Right hindlimb (tissue), 1 donor: ENCODE results near the gene C16orf74.

Experiments used
- DNase-seq: peaks from one replicate; pipeline ENCODE4 v3.0.0-alpha.2; 2018

The C16orf74 gene

GRCh38 chr16:85750827-85751697 lies at the start of gene C16orf74:
Gene C16orf74 (minus strand): TSS chr16:85751096. CDS start chr16:85735217, 15,879 bp downstream.
- no peak for DNase-seq

DNA sequence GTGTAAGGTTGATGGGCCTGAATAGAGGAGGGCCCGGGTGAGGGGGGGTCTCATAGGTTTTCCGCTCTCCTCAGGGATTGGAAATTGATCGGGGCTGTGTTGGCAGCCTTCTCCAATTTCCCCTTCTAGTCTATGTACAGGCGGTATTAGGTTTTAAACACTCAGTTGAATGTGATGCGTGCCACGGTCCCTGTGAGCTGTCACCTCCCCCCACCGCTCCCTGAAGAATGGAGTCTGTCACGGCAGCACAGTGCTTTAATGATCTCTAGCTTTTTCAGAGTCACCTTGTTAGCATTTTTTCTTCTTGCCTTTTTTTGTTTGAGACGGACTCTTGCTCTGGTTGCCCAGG lies 49.4 kb upstream of the C16orf74 start:
- DNase-seq: no peak

DNA sequence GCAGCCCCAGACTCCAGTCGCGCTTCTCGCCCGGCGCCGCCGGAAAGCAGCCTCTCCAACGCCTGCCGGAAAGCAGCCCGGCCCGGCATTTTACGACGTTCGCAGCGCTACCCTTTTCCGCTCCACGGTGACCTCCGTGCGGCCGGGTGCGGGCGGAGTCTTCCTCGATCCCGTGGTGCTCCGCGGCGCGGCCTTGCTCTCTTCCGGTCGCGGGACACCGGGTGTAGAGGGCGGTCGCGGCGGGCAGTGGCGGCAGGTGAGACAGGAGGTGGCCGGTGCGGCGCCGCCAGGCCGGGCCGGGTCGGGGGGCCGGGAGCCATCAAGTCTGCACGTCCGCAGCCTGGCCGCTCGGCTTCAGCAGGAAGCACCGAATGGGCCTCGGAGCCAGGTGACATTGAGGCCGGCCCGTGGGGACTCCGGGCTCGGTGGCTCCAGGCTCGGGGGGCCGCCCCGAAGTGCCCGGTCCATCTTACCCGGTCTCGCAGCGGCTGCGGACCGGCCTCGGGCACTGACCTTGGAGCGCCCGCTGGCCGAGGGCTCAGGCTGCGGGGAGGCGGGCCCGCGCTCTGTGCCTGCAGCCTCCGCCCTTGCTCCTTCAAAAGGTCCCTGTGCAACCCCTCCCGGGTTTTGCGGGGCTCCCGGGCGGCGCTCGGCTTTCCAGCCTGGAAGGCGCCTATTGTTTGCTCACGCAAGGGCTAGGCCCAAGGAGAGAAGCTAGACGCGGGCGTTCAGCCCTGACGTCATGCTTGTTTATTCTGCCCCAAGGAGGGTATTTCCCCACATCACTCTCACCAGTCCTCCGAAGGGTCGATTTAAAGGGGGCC lies 48.8 kb upstream of the C16orf74 start, which contains the start of the genes COX4I1 and EMC8:
TSS of gene COX4I1 (plus strand) at position 199 of the 824 bp plus-strand sequence. CDS start 1,511 bp downstream, outside the sequence.
TSS of gene EMC8 (minus strand) at position 48 of the 824 bp plus-strand sequence. CDS start 249 bp downstream, outside the sequence.
- DNase-seq: peak; percentile 96

DNA sequence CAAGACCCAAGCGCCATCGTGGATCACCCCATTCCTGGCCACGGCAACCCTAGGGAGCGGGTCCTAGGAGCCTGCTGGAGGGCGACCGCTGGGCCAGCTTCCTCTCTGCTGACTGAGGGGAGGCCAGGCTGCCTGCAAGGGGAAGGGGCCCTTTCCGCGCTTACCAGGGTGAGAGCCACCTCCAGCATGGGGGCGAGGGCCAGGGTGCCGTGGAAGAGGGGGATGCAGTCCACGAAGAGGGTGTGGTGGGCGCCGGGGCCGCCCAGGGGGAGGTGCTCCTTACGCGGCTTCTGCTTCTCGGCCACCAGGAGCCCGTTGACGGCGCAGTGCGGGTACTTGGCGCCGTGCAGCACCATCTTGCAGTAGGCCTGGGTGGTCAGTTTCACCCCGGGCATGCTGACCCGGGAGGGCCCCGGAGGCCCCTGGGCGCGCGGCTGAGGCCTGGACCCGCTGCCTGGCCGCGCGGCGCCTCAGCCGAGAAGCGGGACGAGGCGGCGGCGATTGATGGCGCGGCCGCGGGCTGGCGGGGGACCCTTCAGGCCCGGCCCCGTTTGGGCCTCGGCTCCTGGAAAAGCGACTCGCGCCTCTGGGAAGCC lies 48.1 kb upstream of the C16orf74 start:
- DNase-seq: peak; percentile 50

GRCh38 chr16:85798283-85798776 lies 47.4 kb upstream of the C16orf74 start:
- no peak for DNase-seq

DNA sequence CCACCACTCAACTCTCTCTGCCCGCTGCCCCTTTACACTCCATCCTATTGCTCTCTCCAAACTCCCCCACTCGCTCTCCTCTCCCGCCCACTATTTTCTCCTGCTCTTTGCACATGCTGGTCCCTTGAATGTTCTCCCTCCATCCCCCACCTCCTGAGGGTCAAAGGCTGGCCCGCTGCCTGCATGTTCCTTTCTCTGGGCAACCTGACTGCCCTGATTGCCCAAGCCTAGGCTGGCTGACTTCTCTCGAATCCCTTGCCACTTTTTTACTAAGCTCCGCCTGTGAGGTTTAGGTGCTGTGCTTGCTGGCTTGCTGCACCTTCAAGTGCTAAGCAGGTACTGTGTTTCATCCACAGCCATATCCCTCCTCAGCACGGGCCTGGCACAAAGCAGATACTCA lies 45.7 kb upstream of the C16orf74 start:
- no peak for DNase-seq

DNA sequence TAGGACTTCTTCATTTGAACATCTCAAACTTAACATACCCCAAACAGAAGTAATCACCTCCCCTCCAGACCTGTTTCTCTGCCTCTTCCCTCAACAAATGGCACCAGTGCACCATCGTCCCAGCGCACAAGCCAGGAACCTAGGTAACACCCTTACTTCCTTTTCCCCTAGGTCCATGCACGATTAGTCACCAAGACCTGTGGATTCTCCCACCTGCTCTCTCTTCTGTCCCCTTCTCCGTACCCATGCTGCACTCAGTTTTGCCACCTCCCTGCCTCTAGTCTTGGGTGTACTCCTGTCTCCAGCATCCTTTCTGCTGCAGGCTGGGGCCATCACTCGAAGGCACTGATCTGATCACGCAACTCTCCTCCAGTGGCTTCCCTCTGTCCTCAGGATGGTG lies 45.3 kb upstream of the C16orf74 start:
- DNase-seq: no peak

DNA sequence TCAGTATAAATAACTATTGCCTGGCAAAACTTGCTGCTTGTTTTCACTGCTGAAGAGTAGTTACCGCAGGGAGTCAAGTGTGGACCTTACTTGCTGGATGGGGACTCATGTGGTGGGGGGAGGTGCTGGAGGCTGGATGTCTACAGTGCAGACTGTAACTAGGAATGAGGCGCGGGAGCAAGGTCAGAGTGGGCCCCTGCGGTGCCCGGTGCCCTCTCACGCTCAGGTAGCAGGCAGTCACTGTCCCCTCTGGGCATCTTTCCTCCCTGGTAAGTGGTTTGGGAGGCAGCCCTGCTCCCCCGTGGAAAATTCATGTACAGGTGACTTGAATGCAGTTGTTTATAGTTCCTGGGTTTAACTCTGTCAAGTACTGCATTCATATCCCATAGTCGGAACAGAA lies 43.8 kb upstream of the C16orf74 start:
- no peak for DNase-seq

DNA sequence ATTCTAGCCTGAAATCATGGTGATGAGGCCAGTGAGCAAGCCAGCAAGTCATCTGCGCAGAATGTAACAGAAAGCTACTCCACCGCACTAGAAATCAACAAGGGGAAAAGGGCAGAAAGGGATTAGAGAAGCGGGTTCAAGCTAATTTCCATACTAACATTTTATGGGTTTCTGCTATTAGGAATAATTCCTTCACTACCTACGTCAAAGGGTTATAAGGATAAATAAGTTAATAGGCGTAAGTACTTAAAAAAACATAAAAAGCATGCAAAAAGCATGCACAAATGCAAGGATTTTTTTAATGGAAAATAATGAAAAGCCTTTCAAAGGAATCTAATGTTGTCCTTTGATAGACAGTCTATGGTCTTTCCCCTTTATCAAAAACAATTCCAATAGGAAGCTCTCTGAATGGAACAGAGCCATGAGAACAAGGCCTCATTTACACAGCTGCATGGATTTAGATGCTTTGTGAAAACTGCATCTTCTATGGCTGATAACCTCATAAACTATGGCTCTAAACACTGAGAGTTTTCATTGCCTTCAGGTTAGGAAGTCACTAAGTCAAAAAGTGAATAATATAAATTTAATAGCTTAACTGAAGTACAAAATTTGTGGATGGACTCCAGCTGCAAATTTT lies 42.9 kb upstream of the C16orf74 start:
- no peak for DNase-seq

GRCh38 chr16:85789773-85790172 lies 38.9 kb upstream of the C16orf74 start:
- no peak for DNase-seq

- DNase-seq: no peak
Observed at GRCh38 chr16:85788819-85789218, 37.9 kb upstream of the C16orf74 start.

GRCh38 chr16:85785927-85786326 lies 35.0 kb upstream of the C16orf74 start:
- DNase-seq: no peak

DNA sequence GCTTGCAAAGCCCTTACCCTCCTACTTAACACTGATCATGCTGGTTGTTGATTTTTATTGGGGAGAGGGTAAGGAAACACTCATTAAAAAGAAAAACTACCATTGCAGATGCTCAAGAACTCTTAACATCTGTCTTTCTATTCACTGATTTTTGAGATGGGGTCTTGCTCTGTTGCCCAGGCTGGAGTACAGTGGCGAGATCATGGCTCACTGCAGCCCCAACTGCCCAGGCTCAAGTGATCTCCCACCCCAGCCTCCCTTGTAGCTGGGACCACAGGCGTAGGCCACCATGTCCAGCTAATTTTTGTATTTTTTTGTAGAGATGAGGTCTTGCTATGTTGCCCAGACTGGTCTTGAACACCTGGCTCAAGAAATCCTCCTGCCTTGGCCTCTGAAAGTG lies 33.9 kb upstream of the C16orf74 start:
- DNase-seq: no peak

DNA sequence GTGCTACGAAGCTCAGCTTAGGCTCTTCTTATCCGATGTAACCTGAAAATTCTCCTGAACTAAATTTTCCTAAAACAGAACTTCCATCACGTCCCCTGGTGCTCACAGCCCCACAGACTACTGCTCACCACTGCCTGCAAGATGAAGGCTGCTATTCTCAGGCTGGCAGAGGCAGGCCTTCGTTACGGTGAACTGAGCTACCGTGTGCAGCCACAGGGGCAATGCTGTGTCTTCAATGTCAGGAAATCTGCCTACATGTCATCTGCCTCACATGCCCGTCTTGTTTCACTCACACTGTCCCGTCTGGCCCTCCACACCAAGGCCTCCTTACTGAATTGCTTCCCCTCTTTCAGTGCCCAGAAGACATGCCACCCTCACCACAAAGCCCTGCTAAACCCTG lies 32.5 kb upstream of the C16orf74 start:
- no peak for DNase-seq

DNA sequence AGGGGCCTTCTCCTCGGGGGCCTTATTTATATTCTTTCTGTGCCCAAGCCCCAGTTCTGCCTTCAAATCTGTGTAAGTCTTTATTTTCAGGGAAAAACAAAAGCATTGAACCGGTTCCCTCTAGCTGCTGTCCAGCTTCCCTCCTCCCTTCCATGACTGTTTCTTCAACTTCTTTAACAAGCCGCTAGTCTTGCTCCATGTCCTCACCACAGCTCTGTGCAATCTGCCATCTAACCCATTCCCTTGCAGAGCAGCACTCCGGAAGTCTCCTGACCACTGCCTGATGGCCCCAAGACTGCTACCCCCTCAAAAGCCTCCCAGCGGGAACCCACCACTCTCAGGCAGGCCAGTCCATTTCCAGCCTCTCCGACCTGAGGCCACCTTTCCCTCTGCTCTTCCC lies 31.6 kb upstream of the C16orf74 start:
- DNase-seq: no peak

DNA sequence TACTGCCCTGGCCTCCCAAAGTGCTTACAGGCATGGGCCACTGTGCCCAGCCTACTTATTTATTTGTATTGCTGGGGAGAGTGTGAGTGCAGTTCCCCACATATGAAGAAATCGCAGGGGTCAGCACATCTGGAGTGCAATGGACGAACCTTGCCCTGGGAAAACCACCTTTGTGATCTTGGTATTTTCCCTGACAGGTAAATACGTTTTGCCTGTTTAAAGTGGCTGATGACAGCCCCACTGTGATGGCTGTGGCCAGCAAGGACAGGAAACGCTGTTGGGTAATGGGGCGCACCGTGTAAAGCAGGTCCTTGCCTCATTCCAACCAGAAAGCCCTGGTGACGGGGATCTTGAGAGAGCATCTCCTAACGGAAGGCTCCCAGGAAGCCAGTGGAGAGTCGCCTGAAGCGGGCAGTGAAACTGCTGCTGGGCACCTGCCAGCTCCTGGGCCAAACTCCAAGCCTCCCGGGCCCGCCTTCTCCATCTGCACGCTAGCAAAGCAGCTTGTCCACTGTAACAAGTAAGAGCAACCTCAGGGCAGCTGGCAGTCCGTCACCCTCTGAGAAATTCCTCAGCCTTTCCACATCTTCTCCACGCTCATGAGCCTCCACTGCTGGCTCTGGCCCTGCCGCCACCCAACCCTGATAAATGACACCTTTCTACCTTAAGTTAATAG lies 30.9 kb upstream of the C16orf74 start:
- DNase-seq: peak; percentile 56

- DNase-seq: no peak
Observed at GRCh38 chr16:85781156-85781555, 30.3 kb upstream of the C16orf74 start.

DNA sequence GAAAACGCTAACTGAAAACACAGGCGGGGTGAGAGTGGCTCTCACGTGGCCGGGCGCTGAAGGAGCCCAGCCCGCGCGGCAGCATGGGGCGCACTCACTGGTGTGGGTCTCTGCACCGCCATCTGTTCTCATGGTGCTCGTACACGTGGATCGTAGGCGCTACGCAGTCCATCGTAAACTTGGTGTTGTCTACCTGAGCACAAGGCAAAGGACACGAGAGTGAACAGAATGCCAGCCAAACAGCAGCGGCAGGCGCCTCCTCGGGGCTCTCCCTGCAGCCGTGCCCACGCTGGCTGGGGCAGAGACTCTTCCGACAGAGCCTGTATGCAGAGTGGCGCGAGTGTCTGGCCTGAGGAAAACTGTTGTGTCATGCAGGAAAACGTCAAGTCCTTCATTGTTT lies 29.4 kb upstream of the C16orf74 start:
- no peak for DNase-seq

DNA sequence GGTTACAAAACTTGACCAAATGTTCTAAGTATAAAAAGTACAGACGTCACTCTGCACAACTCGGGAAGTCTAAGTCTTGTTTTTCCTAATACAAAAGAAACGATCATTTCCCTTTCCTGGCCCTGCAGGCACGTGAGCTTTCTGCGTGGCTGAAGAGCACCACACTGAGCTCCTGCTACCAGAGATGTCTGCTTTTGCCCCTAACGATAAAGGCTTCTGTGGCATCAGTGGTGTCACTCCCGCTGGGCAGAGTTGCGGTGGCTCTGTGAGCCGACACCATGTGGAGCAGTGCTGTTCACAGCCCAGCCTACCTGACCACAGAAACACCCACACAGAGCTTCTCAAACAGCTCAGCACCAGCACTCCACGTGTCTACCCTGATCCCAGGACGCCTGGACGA lies 28.0 kb upstream of the C16orf74 start:
- no peak for DNase-seq

GRCh38 chr16:85777583-85778310 lies 26.9 kb upstream of the C16orf74 start:
- DNase-seq: no peak

- no peak for DNase-seq
Observed at GRCh38 chr16:85774811-85775210, 23.9 kb upstream of the C16orf74 start.
